Stimulated activated CD4-positive, alpha-beta T cell treated with anti-CD3 and anti-CD28 coated beads, Interleukin-4, amount 100 ng/mL, for 4 hours (primary cell): Measurements from ENCODE around the gene TRIM39.

ENCODE experiments used
- DNase-seq, 2 experiments: peaks; one replicate each; pipeline ENCODE4 v3.0.0-alpha.2; 2020

Gene TRIM39

DNA sequence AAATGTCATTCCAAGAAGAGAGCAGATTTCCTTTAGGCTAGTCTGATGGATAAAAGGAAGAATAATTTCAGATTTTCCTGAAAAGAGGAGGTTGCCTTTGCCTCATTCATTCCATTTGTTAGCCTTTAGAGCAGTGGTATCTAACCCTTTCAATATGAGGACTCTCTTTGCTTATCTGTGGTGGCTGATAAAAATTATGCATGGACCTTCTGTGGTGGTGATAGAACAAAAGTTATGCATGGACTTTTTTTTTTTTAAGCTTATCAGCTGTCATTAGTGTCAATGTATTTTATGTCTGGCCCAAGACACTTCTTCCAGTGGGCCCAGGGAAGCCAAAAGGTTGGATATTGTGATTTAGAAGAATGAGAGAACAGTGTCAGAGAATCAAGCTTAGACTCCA is 1.7 kb downstream of the TRIM39 start:
- DNase-seq = no peak

DNA sequence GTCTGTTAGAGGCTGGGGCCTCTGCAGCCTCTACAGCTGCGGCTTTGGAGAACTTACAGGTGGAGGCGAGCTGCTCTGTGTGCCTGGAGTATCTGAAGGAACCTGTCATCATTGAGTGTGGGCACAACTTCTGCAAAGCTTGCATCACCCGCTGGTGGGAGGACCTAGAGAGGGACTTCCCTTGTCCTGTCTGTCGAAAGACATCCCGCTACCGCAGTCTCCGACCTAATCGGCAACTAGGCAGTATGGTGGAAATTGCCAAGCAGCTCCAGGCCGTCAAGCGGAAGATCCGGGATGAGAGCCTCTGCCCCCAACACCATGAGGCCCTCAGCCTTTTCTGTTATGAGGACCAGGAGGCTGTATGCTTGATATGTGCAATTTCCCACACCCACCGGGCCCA is 2.6 kb downstream of the TRIM39 start:
- no peak for DNase-seq

DNA sequence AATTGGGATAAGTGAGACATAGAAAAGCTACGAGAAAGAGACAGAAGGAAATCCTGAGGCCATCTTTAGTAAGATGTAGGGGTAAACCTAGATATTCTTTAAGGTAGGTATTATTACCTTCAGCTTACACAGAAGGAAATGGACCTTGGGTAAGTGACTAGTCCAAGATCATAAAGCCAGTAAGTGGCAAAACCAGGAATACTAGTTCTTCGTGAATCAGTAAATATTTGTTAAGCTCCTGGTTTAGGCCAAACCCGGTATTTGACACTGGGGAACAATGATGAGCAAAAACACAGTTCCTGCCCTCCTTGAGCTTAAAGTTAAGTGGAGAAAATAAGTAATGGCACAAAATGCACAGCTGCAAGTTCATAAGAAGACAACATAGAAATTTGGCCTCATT is 5.3 kb downstream of the TRIM39 start:
- DNase-seq = no peak

DNA sequence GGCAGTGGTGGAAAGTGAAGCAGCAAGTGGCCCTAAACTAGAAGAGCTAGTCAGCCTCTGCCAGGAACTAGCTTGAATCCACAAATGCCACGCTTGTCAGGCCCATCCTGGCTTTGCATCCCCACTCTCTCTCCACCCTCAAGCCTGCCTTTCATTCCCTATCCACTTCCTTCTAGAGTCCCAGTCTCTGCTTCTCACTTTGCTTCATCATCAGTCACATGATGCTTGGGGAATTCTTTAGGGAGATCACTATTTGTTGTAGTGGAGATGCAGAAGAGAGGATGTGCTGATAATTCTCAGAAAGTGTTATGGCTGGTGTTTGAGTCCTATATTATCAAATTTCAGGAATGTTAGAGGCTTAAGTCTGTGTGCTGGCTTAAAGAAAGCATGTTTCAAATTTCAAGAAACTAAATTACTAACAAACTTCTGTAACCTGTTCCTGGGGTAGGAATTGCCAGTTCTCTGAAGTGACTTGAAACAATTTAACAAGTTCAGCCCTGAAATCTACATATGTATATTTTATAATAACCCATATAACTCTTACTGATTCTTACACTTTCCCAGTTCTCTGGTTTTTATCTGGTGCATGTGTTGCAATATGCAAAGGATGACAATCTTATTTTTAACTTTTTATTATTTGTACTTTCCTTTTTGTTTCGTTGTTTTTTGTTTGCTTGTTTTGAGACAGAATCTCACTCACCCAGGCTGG is 7.5 kb downstream of the TRIM39 start:
- DNase-seq = no peak

DNA sequence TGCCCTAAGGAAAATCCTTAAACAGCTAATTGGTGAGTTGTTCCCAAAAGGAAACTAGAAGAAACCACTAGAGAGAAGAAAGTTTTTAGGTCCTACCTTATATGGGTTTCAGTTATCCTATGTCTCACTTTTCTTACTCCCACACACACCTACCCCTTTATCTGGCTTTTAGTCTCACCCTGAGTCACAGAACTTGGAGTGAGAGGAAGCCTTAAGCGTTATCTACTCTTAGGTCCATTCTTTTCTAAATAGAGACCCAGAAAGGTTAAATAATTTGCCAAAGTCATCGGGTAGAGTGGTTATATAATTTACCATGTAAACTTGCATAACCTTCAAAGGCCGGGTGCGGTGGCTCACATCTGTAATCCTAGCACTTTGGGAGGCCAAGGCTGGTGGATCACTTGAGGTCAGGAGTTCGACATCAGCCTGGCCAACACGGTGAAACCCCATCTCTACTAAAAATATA is 13.9 kb downstream of the TRIM39 start:
- no peak for DNase-seq

DNA sequence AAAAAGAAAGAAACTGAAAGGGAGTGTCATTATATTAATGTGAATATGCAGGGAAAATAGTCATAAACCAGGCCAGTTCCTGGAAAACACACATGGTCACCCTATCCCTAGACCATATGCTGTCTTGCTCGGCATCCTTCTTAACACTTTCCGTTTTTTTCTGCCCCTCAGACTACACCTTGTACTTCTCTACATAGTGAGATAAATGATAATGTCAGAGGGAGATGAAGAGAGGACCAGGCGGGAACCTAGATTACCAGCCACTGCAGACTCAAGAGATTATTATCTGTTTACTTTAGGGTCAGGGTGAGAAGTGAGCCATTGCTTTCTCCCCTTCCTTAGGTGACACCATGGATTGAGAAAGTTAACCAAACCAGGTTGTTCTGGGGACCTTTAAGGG is 14.5 kb downstream of the TRIM39 start:
- DNase-seq = no peak

DNA sequence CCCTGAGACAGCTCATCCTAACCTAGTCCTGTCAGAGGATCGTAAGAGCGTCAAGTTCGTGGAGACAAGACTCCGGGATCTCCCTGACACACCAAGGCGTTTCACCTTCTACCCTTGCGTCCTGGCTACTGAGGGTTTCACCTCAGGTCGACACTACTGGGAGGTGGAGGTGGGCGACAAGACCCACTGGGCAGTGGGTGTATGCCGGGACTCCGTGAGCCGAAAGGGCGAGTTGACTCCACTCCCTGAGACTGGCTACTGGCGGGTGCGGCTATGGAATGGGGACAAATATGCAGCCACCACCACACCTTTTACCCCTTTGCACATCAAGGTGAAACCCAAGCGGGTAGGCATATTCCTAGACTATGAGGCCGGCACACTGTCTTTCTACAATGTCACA is 15.0 kb downstream of the TRIM39 start:
- DNase-seq = no peak

DNA sequence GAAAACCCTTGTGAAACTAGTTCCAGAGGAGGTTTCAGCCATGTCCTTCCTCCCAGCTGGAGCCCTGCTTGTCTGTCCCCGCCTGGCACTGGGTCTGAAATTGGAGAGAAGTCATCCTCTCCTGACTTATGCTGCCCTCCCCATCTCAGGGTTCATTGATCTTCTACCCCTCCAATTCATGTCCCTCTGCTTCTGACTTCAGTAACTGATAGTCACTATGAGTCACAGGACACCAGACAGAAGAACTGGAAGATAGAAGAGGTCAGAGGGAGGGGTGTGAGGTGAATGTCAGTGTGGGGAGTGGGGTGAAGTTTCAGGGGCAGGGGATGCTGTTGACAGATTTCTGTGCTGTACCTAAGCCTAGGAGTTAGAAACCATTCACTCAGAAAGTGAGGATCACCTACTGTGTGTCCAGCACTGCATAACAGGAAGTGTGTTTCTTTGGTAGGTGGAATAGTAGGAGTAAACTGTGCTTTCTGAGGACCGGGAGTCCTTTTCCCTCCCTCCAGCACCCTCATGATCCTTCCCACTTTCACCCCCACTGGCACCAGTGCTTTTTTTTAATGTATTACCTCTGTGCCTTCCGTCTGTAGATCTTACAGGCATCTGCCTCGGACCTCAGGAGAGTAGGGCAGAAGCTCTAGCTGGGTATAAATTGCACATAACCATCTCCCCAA is 17.6 kb downstream of the TRIM39 start:
- DNase-seq = no peak

DNA sequence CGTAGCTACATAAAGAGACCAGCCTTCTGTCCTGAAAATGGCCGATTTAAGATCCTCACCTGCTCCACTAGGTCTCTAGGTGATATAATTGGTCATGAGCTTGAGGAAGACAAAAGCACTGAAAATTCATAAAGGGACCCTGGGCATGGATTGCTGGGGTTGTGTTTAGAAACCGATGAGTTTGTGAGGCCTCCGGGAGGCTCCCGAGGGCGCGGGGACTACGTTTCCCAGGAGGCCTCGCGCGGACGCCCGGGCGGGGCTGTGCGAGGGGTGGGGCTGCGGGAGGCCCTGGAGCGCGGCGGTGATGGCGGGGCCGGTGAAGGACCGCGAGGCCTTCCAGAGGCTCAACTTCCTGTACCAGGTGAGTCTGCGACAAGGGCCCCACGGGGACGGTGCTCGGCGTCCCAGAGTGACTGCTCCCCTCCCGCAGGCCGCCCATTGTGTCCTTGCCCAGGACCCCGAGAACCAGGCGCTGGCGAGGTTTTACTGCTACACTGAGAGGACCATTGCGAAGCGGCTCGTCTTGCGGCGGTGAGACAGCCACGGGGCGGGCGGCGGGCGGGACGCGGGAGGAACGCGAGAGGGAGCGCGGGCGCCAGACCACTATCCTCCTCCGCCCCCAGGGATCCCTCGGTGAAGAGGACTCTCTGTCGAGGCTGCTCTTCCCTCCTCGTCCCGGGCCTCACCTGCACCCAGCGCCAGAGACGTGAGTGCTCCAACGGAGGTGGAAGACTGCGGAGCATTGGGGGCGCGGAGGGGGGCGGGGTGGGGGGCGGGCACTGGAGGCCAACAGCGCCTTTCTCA is 18.3 kb downstream of the TRIM39 start, which contains the start of gene RPP21:
TSS of gene RPP21 (plus strand) at position 289 of the 804 bp plus-strand sequence. CDS start at position 305, 16 bp downstream.
- DNase-seq = peak; percentile 85 to 87

DNA sequence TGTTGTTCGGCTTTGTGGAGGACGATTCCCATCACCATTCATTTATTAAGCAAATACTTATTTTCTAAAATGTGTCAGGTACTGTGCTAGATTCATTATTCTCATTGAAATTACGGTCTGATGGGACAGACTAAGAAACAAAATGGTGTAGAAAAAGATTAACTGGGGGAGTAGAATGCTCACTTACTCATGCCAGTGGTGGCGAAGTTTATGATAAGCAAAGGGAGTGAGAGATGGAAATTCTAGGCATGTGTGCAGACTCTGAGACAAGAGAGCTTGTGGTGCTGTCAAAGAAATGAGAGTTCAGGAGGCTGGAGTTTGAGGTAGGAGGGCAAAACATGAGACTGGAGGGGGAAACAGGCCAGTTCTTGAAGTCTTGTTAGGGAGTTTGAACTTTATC is 19.1 kb downstream of the TRIM39 start:
- DNase-seq = no peak

DNA sequence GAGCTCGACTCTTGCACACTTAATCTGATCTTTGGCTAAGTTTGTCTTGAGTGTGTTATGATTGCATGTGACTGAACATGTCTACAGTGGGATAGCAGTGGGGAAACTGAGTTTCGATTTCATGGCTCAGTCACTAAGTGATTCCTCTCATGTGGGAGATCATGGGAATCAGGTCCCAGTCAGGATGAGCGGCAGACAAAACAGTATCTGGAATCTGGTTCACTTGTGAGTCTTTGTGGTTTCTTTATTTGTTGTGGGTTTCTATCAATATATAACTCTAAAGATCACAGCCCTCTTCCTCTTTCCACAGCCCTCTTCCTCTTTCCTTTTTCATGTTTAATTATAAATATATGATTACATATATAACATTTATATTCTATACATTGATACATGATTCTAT is 22.2 kb downstream of the TRIM39 start:
- no peak for DNase-seq

DNA sequence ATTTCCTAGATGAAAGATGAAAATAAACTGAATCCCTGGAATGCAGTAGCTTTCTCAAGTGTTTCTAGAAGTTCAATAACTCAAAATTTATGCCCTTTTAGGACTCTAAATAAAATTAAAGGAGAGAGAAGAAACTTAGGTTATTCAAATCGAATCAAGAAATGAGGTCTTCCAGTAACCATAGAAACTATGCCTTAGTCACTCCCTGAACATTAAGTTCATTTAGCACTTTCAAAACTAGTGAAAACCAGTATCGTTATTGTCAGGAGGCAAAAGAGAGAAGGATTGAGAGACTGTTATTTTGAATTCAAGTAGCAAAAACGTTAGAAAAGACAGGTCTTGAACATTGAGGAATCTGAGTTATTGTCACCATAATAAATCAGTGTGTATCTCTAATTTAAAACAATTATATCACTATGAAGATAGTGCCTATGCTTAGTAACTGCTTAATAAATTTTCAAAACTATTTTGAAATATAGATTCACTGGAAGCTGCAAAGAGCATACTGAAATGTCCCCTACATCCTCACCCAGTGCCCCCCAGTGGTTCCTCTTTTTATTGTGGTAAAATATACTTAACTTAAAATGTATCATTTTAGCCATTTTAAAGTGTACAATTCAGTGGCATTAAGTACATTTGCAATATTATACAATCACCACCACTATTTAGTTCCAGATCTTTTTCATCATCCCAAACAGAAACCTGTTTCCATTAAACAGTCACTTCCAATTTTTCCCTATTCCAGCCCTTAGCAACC is 22.9 kb downstream of the TRIM39 start:
- DNase-seq = no peak

DNA sequence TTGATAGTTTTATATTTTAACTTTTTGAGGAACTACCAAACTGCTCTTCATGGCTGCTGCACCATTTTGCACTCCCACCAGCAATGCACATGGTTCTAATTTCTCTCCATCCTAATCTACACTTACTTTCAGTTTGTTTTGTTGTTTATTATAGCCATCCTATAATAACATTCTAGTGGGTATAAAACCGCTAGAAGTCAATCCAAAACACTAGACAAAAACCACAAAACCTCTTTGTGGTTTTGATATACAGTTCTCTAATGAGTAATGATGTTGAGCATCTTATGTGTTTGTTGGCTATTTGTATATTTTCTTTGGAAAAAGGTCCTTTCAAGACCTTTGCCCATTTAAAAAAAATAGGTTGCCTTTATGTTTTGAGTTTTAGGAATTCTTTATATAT is 23.8 kb downstream of the TRIM39 start:
- no peak for DNase-seq

DNA sequence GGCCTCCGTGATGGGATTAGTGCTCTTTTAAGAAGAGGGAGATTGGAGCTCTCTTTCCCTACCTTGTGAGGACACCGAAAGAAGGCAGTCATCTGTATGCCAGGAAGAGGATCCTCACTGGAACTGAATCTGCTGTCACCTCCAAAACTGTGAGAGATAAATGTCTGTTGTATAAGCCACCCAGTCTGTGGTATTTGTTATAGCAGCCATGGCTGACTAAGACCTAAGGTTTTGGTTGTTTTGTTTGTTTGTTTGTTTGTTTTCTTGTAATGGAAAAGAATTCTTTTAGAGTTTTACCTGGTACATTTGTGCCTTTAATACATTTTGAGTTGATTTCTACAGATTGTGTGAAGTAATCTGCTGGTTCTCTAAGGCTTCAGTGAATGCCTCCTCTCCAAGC is 25.8 kb downstream of the TRIM39 start:
- DNase-seq = no peak

DNA sequence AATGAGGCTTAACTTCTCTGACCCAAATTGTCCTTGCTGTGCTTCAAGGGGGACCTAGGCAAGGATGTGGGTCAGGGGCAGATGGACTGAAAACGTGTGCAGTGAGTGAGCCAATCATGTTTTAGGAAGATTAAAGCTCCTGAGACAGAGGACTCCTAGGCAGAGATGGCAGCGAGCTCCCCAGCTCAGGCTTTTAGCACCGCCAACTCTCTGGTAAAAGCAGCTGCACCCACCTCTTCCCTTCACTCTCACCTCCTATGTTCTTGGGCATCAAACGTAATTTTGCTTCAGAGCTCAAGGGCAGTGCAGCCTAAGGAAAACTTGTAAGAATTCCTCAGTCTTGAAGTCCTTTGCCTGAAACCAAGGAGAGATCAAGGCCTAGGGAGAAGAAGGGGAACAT is 28.6 kb downstream of the TRIM39 start:
- DNase-seq = no peak

DNA sequence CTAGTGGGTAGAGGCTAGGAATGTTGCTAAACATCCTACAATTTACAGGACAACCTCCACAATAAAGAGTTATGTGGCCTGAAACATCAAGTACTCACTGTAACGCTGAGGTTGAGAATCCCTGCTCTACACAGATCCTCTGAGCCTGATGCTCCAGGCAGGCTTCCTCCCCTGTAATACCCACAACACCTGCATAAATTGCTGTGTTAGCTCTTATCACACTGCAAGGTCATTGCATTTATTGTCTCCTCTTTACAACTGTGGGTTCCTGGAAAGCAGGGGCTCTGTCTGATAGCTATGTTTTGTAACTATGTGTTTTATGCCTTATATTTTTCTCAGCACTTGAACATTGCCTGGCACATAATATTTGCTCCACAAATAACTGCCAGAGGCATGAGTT is 29.8 kb downstream of the TRIM39 start:
- DNase-seq = no peak

DNA sequence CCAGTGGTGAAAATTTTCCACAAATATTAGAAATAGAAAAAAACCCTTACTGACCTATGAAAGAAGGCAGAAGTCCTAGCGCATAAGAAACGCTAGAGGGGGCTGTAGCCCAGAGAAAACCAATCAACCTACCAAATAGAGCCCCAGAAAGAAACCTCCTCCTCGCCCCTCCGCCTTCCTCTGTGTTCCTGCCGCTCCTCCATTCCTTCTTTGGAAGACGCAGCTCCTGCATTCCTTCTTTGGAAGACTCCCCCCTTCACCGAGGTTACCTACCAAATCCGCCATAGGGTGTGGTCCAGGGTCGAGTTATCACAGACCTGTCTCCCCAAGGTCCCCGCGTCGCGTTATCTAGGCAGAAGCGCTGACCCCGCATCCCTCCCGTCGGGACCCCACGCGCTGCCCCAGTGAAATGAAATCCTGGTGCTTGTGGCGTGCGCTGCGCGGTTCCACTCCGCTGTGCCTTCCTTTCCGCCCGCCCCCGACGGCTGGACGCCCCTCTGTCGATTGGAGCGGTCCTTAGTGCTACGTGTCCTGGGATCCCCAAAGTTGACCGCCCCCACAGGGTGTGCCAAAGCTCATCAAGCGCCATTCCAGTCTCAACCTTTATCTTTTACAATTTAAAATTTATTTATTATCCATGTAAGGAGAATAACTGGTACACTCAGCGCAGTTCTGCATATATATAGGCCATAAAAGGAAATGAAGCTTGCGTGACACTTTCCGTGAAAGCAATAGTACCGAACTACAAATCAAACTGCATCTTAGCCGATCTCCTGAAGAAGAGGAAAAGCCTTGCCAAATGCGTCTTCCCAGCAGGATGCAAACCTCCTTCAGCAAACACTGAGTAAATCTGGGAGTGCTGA is 31.2 kb downstream of the TRIM39 start:
- peak; percentile 36 to 47 for DNase-seq

DNA sequence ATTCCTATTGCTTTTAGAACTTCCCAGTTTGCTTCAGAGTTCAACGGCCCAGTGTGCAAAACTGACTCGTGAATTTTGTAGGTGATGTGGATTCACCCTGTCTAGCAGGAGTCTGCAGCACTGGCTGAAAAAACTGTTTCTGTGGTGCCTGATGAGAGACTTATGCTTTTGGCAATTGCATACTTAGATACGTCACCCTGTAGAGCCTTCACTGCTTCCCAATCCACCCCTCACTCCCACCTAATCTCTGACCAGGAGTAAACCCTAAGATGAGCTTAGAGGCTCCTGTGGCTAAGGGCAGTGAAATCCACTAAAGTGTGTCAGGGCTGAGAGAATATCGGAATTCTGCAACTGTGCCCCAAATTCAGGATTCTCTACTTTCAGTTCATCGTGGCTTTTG is 32.5 kb downstream of the TRIM39 start:
- no peak for DNase-seq

DNA sequence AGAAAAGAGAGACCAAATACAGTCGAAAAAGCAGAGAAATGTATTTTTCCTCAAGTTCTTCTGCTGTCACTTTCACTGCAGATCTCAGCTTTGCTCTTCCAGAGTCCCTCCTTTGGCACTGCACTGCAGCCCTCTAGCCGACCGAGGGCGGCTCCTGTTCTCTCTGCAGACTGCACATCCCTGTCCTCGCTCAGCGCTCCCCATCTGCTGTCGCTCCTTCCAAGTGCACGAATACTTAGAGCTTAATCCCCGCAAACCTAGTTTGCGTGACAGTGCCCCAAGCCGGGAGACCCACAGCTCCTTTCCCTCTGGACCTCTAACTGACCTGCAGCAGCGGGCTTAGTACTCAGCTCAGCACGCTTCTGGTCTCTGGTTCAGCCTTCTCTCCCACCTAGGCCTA is 33.4 kb downstream of the TRIM39 start:
- DNase-seq = no peak

DNA sequence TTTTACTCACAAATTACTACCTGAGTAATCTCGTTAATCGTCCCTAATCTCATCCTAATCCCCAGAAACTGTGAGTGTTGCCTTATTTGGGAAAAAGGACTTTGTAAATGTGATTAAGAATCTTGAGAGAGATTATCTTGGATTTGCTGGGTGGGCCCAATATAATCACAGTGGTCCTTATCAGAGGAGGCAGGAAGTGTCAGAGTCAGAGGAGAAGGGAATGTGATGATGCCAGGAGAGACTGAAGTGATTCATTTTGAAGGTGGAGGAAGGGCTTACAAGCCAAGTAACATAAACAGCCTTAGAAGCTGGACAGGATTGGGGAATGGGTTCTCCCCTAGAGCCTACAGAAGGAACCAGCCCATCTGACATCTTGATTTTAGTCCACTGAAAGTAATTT is 34.9 kb downstream of the TRIM39 start:
- no peak for DNase-seq

DNA sequence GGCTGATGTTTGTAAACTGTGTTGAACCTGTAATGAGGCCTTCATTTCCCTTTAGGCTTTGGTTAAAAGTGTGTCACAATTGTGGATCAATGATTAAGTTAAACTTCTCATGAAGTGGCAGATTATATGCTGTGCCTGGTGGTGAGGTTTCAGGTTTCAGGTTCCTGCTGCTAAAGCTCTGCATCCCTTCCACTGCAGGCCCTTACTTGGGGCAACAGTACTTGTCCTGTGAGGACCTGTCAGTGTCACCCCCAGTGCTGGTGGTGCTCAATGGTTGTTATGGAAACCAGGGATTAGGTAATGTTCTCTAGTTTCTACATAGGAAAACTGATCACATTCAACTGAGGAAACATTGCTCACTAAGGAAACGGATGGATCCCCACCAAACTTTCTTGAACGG is 36.7 kb downstream of the TRIM39 start:
- no peak for DNase-seq

DNA sequence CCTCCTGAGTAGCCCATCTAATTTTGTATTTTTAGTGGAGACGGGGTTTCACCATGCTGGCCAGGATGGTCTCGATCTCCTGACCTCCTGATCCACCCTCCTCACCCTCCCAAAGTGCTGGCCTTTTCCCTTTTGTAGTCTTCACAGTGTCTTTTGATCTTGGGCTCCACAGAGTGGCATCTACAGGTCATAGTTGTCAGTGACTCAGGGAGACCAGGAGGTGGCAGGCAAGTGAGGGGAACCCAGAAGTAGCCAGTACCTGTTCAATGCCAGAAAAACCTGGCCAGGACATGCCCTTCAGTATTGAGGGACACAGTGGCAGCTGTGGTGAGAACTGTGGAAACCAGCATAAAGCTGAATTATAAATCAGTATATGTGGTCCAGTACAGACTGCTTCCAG is 37.9 kb downstream of the TRIM39 start:
- no peak for DNase-seq
